Measurements from ENCODE around the gene SNX22. TPM values are rescaled to one million over a fixed set of nuclear protein-coding genes. Genes with fewer than 3 reads are reported as not detected.

SNX22 gene
- polyA plus RNA-seq, 1 donor (not counting 4 experiments of a cell fraction or from before 2014, with no cell fraction given), result 0.04 TPM

DNA sequence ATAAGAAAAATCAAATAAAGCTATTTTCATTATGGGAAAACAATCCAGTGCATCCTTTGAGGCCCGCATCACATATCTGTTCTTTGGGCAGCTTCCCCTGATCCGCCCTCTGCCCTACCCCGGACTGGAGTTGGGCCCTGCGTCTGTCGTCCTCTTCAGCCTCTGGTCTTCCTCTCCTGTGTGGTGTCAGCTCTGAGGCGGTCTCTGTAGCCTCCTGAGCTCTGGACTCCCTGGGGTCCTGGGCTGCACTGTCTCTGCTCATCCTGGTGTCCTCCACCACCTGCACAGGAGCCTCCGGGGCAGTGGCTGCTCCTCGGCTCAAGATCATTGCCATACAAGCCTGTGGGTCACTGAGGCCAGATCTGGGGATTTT is 7.4 kb upstream of the SNX22 start:
- H3K27ac ChIP-seq (ENCODE audit: control insufficient read depth, insufficient read depth, low read length), result no peak overlapping the region
- H3K4me3 ChIP-seq (ENCODE audit: control insufficient read depth in 2 of 3, extremely low read depth in 1 of 3, insufficient read depth in 2 of 3, low read depth in 1 of 3, low read length in 3 of 3), result no peak overlapping the region
- no peaks in the 10 kb centered on the region for H4K20me1 ChIP-seq (ENCODE audit: control insufficient read depth, extremely low read depth, insufficient read depth, low read length)
- H3K27me3 ChIP-seq (ENCODE audit: control insufficient read depth, extremely low read depth, insufficient read depth, low read length), result no peaks in the 10 kb centered on the region
- DNase-seq (ENCODE audit: low read depth, low spot score) (no peak), FAIRE-seq (no peak)
- no peak overlapping the region for H3K4me2 ChIP-seq (ENCODE audit: control insufficient read depth, extremely low read depth, insufficient read depth, low read depth, low read length)
- dilution Hi-C loops (cut with MboI; ENCODE audit: extremely low pct_ligation_motif_present, low sequenced_read_pairs), result no loop called here
- no peak overlapping the region for H2AFZ ChIP-seq (ENCODE audit: control insufficient read depth, low read length)
- no peak overlapping the region for H3K9ac ChIP-seq (ENCODE audit: control insufficient read depth, extremely low read depth, insufficient read depth, low read length)
- TF ChIP-seq, protein P1, sequence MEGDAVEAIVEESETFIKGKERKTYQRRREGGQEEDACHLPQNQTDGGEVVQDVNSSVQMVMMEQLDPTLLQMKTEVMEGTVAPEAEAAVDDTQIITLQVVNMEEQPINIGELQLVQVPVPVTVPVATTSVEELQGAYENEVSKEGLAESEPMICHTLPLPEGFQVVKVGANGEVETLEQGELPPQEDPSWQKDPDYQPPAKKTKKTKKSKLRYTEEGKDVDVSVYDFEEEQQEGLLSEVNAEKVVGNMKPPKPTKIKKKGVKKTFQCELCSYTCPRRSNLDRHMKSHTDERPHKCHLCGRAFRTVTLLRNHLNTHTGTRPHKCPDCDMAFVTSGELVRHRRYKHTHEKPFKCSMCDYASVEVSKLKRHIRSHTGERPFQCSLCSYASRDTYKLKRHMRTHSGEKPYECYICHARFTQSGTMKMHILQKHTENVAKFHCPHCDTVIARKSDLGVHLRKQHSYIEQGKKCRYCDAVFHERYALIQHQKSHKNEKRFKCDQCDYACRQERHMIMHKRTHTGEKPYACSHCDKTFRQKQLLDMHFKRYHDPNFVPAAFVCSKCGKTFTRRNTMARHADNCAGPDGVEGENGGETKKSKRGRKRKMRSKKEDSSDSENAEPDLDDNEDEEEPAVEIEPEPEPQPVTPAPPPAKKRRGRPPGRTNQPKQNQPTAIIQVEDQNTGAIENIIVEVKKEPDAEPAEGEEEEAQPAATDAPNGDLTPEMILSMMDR (optimal IDR thresholded peaks at IDR 0.05 in 1 of 3, IDR thresholded peaks at IDR 0.05 in 1 of 3, conservative IDR thresholded peaks at IDR 0.05 in 1 of 3; ENCODE audit: extremely low read depth in 1 of 3, insufficient read depth in 2 of 3, low read length in 3 of 3), result no peak
- no peaks in the 10 kb centered on the region for H3K9me1 ChIP-seq (ENCODE audit: control insufficient read depth, extremely low read depth, insufficient read depth, low read length)
- no peaks in the 10 kb centered on the region for H3K79me2 ChIP-seq (ENCODE audit: control insufficient read depth, insufficient read depth, low read length)
- peaks cover 7 to 8% of the 10 kb centered on the region in 2 experiments for H3K36me3 ChIP-seq (ENCODE audit: control insufficient read depth in 2 of 2, extremely low read depth in 1 of 2, insufficient read depth in 2 of 2, low read length in 2 of 2)
- H3K4me1 ChIP-seq (ENCODE audit: control insufficient read depth, extremely low read depth, insufficient read depth, low read length), result no peaks in the 10 kb centered on the region
- no peaks in the 10 kb centered on the region for H3K9me3 ChIP-seq (ENCODE audit: control insufficient read depth, low read depth, low read length)

DNA sequence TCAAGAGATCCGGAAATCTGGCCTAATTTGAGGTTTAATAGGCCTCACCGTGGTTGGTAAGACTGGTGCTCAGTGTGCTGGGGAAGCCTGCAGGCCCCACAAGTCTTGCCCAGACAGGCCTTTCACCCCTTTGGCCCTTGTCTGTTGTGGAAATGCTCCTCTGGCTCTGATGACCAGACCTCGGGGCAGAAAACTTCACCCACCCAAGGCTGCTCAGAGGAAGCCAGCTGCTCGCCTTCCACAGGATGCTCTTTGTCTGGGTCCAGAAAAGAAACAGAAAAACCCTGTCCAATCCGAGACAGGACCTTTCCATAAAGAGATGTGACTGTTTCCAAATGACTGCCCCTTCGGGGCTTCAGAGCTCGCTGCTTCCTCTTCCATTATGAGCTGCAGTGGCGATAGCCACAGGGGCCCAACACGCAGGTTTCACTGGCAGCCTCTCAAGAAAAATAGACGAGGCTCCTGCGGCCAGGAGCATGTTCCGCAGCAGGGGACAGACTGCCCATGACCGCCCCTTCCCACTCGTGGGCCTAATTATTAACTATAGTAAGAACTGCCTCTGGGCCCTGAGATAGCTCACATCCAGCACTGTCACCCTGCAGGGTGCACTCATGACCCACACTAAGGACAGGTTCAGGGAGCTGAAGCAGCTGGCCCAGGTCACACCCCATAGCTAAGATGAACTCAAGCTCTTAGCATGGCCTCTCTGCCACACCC is 6.8 kb upstream of the SNX22 start:
- Histone ChIP-seq H3K9ac (ENCODE audit: control insufficient read depth, extremely low read depth, insufficient read depth, low read length) (no peak overlapping the region), H3K9me3 (ENCODE audit: control insufficient read depth, low read depth, low read length) (no peaks in the 10 kb centered on the region), H3K27ac (ENCODE audit: control insufficient read depth, insufficient read depth, low read length) (no peak overlapping the region), H3K4me2 (ENCODE audit: control insufficient read depth, extremely low read depth, insufficient read depth, low read depth, low read length) (no peak overlapping the region), H3K4me1 (ENCODE audit: control insufficient read depth, extremely low read depth, insufficient read depth, low read length) (no peaks in the 10 kb centered on the region), H3K27me3 (ENCODE audit: control insufficient read depth, extremely low read depth, insufficient read depth, low read length) (no peaks in the 10 kb centered on the region), H3K4me3 (ENCODE audit: control insufficient read depth in 2 of 3, extremely low read depth in 1 of 3, insufficient read depth in 2 of 3, low read depth in 1 of 3, low read length in 3 of 3) (no peak overlapping the region), H2AFZ (ENCODE audit: control insufficient read depth, low read length) (no peak overlapping the region), H4K20me1 (ENCODE audit: control insufficient read depth, extremely low read depth, insufficient read depth, low read length) (no peaks in the 10 kb centered on the region), H3K9me1 (ENCODE audit: control insufficient read depth, extremely low read depth, insufficient read depth, low read length) (no peaks in the 10 kb centered on the region), H3K79me2 (ENCODE audit: control insufficient read depth, insufficient read depth, low read length) (no peaks in the 10 kb centered on the region), H3K36me3 (ENCODE audit: control insufficient read depth in 2 of 2, extremely low read depth in 1 of 2, insufficient read depth in 2 of 2, low read length in 2 of 2) (peaks cover 7 to 8% of the 10 kb centered on the region in 2 experiments)
- no peak for TF ChIP-seq EZH2 (IDR thresholded peaks at IDR 0.05; ENCODE audit: low read length)
- TF ChIP-seq, protein P1 (optimal IDR thresholded peaks at IDR 0.05 in 1 of 3, IDR thresholded peaks at IDR 0.05 in 1 of 3, conservative IDR thresholded peaks at IDR 0.05 in 1 of 3; ENCODE audit: extremely low read depth in 1 of 3, insufficient read depth in 2 of 3, low read length in 3 of 3), result no peak
- dilution Hi-C loops (cut with MboI; ENCODE audit: extremely low pct_ligation_motif_present, low sequenced_read_pairs), result no loop called here
- DNase-seq (ENCODE audit: low read depth, low spot score) (no peak), FAIRE-seq (no peak)
